Loucy (cell line): ENCODE measurements around the gene DYNC1H1.
"Not testable (repeated sequence)": the region's sequence is repeated elsewhere in the genome, so short reads cannot be mapped to it uniquely, and the experiment has no call there.

Experiments
- H2AFZ ChIP-seq: fragments of 200-600 bp; sonication (generic); 2 replicates; pipeline ENCODE4 v1.6.0; 2016; ENCODE audit warnings: antibody characterized with exemption, mild to moderate bottlenecking, low read length, moderate library complexity
- H3F3A ChIP-seq: fragments of 200-600 bp; 2 replicates; pipeline ENCODE4 v1.6.0; 2016; ENCODE audit warnings: antibody characterized with exemption, low read depth, mild to moderate bottlenecking
- H3K27me3 ChIP-seq: fragments of 200-600 bp; sonication (generic); 2 replicates; pipeline ENCODE4 v1.6.1; 2014; ENCODE audit warnings: low read length, mild to moderate bottlenecking; ENCODE audit not compliant: insufficient read depth, poor library complexity, severe bottlenecking
- H3K36me3 ChIP-seq: fragments of 200-600 bp; sonication (generic); 2 replicates; pipeline ENCODE4 v1.6.1; 2016; ENCODE audit warnings: low read length; ENCODE audit not compliant: insufficient read depth
- H3K4me1 ChIP-seq: fragments of 200-600 bp; sonication (generic); 2 replicates; pipeline ENCODE4 v1.5.1; 2014; ENCODE audit warnings: low read length, mild to moderate bottlenecking; ENCODE audit not compliant: insufficient read depth, poor library complexity, severe bottlenecking
- H3K4me2 ChIP-seq: fragments of 200-600 bp; sonication (generic); 2 replicates; pipeline ENCODE4 v1.6.0; 2014; ENCODE audit warnings: antibody characterized with exemption, low read length, low read depth, mild to moderate bottlenecking; ENCODE audit not compliant: poor library complexity, severe bottlenecking
- H3K4me3 ChIP-seq: fragments of 200-600 bp; sonication (generic); 2 replicates; pipeline ENCODE4 v1.5.1; 2014; ENCODE audit warnings: low read length, mild to moderate bottlenecking, mixed read lengths; ENCODE audit not compliant: poor library complexity, severe bottlenecking
- H3K79me2 ChIP-seq: fragments of 200-600 bp; sonication (generic); 2 replicates; pipeline ENCODE4 v1.6.1; 2014; ENCODE audit warnings: low read length; ENCODE audit not compliant: insufficient read depth
- H3K9ac ChIP-seq: fragments of 200-600 bp; sonication (generic); 2 replicates; pipeline ENCODE4 v1.6.0; 2014; ENCODE audit warnings: mild to moderate bottlenecking, low read depth, low read length, moderate library complexity; ENCODE audit not compliant: poor library complexity, severe bottlenecking
- H3K9me2 ChIP-seq: fragments of 200-600 bp; sonication (generic); replicated peaks from 2 replicates; pipeline ENCODE4 v1.6.1; 2016; ENCODE audit warnings: low read depth, low read length, mixed read lengths
- H3K9me3 ChIP-seq: fragments of 200-600 bp; sonication (generic); 2 replicates; pipeline ENCODE4 v1.6.1; 2014; ENCODE audit warnings: mild to moderate bottlenecking, antibody characterized with exemption, low read length, low read depth; ENCODE audit not compliant: insufficient read depth
- H4K20me1 ChIP-seq: fragments of 200-600 bp; sonication (generic); 2 replicates; pipeline ENCODE4 v1.6.0; 2014; ENCODE audit warnings: antibody characterized with exemption, low read length, mild to moderate bottlenecking; ENCODE audit not compliant: insufficient read depth, poor library complexity, severe bottlenecking
- CTCF ChIP-seq: fragments of 200-600 bp; sonication (generic); conservative IDR thresholded peaks from 2 replicates; pipeline ENCODE4 v1.5.1; 2014; ENCODE audit warnings: mild to moderate bottlenecking, antibody characterized with exemption, low read length
- EZH2phosphoT487 ChIP-seq: fragments of 200-600 bp; IDR thresholded peaks from 2 replicates; pipeline ENCODE4 v1.6.1; 2018; ENCODE audit warnings: antibody characterized with exemption, mild to moderate bottlenecking, moderate library complexity, borderline replicate concordance

Gene DYNC1H1

DNA sequence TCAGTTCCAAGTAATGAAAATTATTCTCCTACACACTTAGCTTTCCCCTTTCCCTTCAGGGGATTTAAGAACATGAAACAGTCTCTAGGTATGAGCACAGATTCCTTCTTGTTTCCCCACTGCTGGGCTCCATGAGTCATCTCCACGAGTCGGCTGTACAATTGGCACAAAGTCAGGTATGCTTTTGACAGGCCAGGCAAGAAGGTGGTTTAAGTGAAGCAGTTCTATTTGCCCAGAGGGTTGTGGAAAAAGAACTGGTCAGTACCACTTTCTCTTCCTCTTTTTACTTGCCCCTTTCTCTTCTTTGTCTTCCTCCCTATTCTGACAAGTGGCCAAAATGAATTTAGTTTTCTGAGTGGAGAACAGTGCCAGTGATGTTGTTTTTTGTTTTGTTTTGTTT, 16.3 kb downstream of the DYNC1H1 start:
- Histone ChIP-seq H3K4me1 (no peaks in the 10 kb centered on the region), H2AFZ (no peak overlapping the region), H3K27me3 (no peaks in the 10 kb centered on the region), H4K20me1 (peaks cover 9% of the 10 kb centered on the region), H3K4me3 (no peak overlapping the region), H3K79me2 (peaks cover 11% of the 10 kb centered on the region), H3K36me3 (peaks cover 81% of the 10 kb centered on the region), H3F3A (no peaks in the 10 kb centered on the region), H3K9me3 (no peaks in the 10 kb centered on the region), H3K9ac (no peak overlapping the region), H3K4me2 (no peak overlapping the region), H3K9me2 (no peaks in the 10 kb centered on the region)
- no peak for TF ChIP-seq CTCF
- no peak for TF ChIP-seq EZH2phosphoT487

DNA sequence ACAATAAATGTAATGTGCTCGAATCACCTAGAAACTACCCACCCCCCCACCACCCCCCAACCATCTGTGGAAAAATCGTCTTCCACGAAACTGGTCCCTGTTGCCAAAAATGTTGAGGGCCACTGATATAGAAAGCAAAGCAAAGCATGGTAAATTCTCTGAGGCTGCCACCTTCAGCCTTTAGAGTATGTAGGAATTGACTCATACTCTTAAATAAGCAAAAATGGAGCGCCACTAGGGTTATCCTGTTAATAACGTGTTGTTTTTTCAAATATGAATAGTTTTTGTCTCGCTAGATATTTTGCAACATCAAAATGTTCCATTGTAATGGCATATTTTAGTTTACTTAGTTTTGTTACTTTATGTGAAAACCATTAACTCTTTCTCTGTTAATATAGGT, 18.2 kb downstream of the DYNC1H1 start:
- no peaks in the 10 kb centered on the region for H3K4me1 ChIP-seq
- peaks cover 86% of the 10 kb centered on the region for H3K36me3 ChIP-seq
- H2AFZ ChIP-seq: no peak overlapping the region
- H3K9me2 ChIP-seq: no peaks in the 10 kb centered on the region
- no peak overlapping the region for H3K4me2 ChIP-seq
- H3K27me3 ChIP-seq: no peaks in the 10 kb centered on the region
- no peaks in the 10 kb centered on the region for H4K20me1 ChIP-seq
- no peaks in the 10 kb centered on the region for H3K9me3 ChIP-seq
- no peak for TF ChIP-seq EZH2phosphoT487
- TF ChIP-seq CTCF: no peak
- H3K9ac ChIP-seq: no peak overlapping the region
- no peaks in the 10 kb centered on the region for H3F3A ChIP-seq
- peaks cover 1% of the 10 kb centered on the region for H3K79me2 ChIP-seq
- no peak overlapping the region for H3K4me3 ChIP-seq

DNA sequence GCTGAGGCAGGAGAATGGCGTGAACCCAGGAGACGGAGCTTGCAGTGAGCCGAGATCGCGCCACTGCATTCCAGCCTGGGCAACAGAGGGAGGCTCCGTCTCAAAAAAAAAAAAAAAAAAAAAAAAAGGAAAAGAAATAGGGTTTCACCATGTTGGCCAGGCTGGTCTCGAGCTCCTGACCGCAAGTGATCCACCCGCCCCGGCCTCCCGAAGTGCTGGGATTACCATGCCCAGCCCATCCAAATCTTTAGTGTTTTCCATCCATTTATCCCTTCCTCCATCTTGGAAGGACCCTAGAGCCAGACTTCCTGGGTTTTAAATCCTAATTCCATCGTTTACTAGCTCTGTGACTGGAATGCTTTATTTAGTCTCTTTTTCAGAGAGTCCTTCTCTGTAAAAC, 20.5 kb downstream of the DYNC1H1 start:
- H3K27me3 ChIP-seq, H3F3A ChIP-seq, H2AFZ ChIP-seq, H3K9me2 ChIP-seq, H3K4me1 ChIP-seq, H4K20me1 ChIP-seq, H3K9me3 ChIP-seq, H3K4me2 ChIP-seq, H3K79me2 ChIP-seq, H3K9ac ChIP-seq, H3K4me3 ChIP-seq: not testable (repeated sequence)
- peaks cover 86% of the 10 kb centered on the region for H3K36me3 ChIP-seq

DNA sequence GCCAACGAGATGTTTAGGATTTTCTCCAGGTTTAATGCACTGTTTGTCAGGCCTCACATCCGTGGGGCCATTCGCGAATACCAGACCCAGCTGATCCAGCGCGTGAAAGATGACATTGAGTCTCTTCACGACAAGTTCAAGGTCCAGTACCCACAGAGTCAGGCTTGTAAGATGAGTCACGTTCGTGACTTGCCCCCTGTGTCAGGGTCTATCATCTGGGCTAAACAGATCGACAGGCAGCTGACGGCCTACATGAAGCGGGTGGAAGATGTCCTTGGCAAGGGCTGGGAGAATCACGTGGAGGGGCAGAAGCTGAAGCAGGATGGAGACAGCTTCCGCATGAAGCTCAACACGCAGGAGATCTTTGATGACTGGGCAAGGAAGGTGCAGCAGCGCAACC, 21.6 kb downstream of the DYNC1H1 start:
- no peaks in the 10 kb centered on the region for H4K20me1 ChIP-seq
- no peaks in the 10 kb centered on the region for H3K79me2 ChIP-seq
- no peaks in the 10 kb centered on the region for H3K27me3 ChIP-seq
- H2AFZ ChIP-seq: no peak overlapping the region
- no peaks in the 10 kb centered on the region for H3K9me2 ChIP-seq
- no peak overlapping the region for H3K4me3 ChIP-seq
- H3K4me1 ChIP-seq: no peaks in the 10 kb centered on the region
- peaks cover 83% of the 10 kb centered on the region; the same call in 1 of the 2 replicates for H3K36me3 ChIP-seq
- TF ChIP-seq CTCF: no peak
- TF ChIP-seq EZH2phosphoT487: no peak
- H3K9ac ChIP-seq: no peak overlapping the region
- H3K9me3 ChIP-seq: no peaks in the 10 kb centered on the region
- H3F3A ChIP-seq: no peaks in the 10 kb centered on the region
- H3K4me2 ChIP-seq: no peak overlapping the region
